PC-3 (cell line): ENCODE data around the gene DYTN. TPM values are rescaled to one million over a fixed set of nuclear protein-coding genes. Genes with fewer than 3 reads are reported as not detected.

ENCODE experiments used
- ATAC-seq: fragments of 200-7000 bp; cut with Tn5 transposase; 2 replicates; pipeline ENCODE4 v1.9.1; 2020; ENCODE audit warnings: mild to moderate bottlenecking, moderate library complexity
- BruUV-seq: library from RNA; stranded (reverse); fragments of 400-500 nt; replicated peaks from 2 replicates; lab custom pipeline; 2021; lab: Mats Ljungman, UMichigan
- CTCF ChIA-PET: fragments of 300-600 bp; sonication (Branson Sonifier 250); formaldehyde crosslinking; loops from one replicate; lab custom pipeline; 2022; ENCODE audit warnings: antibody characterized with exemption; lab: Charles Lee
- POLR2A ChIA-PET: fragments of 300-600 bp; sonication (Branson Sonifier 250); formaldehyde crosslinking; loops from one replicate; lab custom pipeline; 2022; ENCODE audit warnings: antibody characterized with exemption; ENCODE audit not compliant: unreplicated experiment; lab: Charles Lee
- DNase-seq: peaks from one replicate; pipeline ENCODE4 v3.0.0-alpha.2; 2015
- H2AFZ ChIP-seq: fragments of 300-600 bp; sonication (generic); 2 replicates; pipeline ENCODE4 v1.6.0; 2016; ENCODE audit warnings: antibody characterized with exemption, low read length
- H3F3A ChIP-seq: fragments of 300-600 bp; sonication (generic); one replicate; pipeline ENCODE4 v1.6.0; 2017; ENCODE audit warnings: antibody characterized with exemption, low read length, control low read depth, mild to moderate bottlenecking; ENCODE audit not compliant: unreplicated experiment
- H3K27ac ChIP-seq: fragments of 300-600 bp; sonication (generic); 2 replicates; pipeline ENCODE4 v1.5.1; 2016; ENCODE audit warnings: mild to moderate bottlenecking, low read length
- H3K27me3 ChIP-seq: fragments of 300-600 bp; sonication (generic); 2 replicates; pipeline ENCODE4 v1.6.1; 2016; ENCODE audit warnings: low read length, mixed read lengths
- H3K36me3 ChIP-seq: fragments of 300-600 bp; sonication (generic); 2 replicates; pipeline ENCODE4 v1.6.1; 2016; ENCODE audit warnings: low read depth, mixed run types, low read length, mixed read lengths
- H3K4me1 ChIP-seq: fragments of 300-600 bp; sonication (generic); 2 replicates; pipeline ENCODE4 v1.5.1; 2016; ENCODE audit warnings: low read length; ENCODE audit not compliant: insufficient read depth
- H3K4me2 ChIP-seq: fragments of 300-600 bp; sonication (generic); 2 replicates; pipeline ENCODE4 v1.6.0; 2016; ENCODE audit warnings: low read length
- H3K4me3 ChIP-seq: fragments of 300-600 bp; sonication (generic); 2 replicates; pipeline ENCODE4 v1.5.1; 2016; ENCODE audit warnings: mild to moderate bottlenecking, low read length, mixed read lengths
- H3K79me2 ChIP-seq: fragments of 300-600 bp; sonication (generic); 2 replicates; pipeline ENCODE4 v1.6.1; 2017; ENCODE audit warnings: low read length, mixed read lengths
- H3K9ac ChIP-seq: fragments of 300-600 bp; sonication (generic); 2 replicates; pipeline ENCODE4 v1.6.0; 2016; ENCODE audit warnings: mild to moderate bottlenecking, low read length
- H3K9me2 ChIP-seq: fragments of 300-600 bp; sonication (generic); replicated peaks from 2 replicates; pipeline ENCODE4 v1.6.1; 2016; ENCODE audit warnings: mixed run types, low read length, mixed read lengths
- H3K9me3 ChIP-seq: fragments of 300-600 bp; sonication (generic); 2 replicates; pipeline ENCODE4 v1.6.1; 2016; ENCODE audit warnings: low read length, mixed read lengths
- H4K20me1 ChIP-seq: fragments of 300-600 bp; sonication (generic); 2 replicates; pipeline ENCODE4 v1.6.1; 2016; ENCODE audit warnings: low read length, mixed read lengths
- CTCF ChIP-seq: fragments of 300-600 bp; sonication (generic); conservative IDR thresholded peaks from 2 replicates; pipeline ENCODE4 v1.5.1; 2017; ENCODE audit warnings: antibody characterized with exemption, low read depth, mild to moderate bottlenecking, low read length
- EZH2 ChIP-seq: fragments of 300-600 bp; sonication (generic); IDR thresholded peaks from one replicate; pipeline ENCODE4 v1.6.1; 2017; ENCODE audit warnings: antibody characterized with exemption, mild to moderate bottlenecking, low read length; ENCODE audit not compliant: unreplicated experiment
- EZH2phosphoT487 ChIP-seq: fragments of 300-600 bp; sonication (generic); IDR thresholded peaks from 2 replicates; pipeline ENCODE4 v1.6.1; 2018; ENCODE audit warnings: mild to moderate bottlenecking, antibody characterized with exemption, low read length, borderline replicate concordance
- intact Hi-C: fragments of 100-400 bp; cut with micrococcal nuclease; formaldehyde crosslinking; loops from 2 replicates; pipeline ENCODE4 v1.9.0; 2023
- total RNA-seq: library from RNA; depleted of rRNA; stranded (reverse); fragments of >200 nt; gene quantifications from 2 replicates; pipeline ENCODE4 v1.2.3, GENCODE V29; 2014

DYTN gene
- total RNA-seq, 1 experiment from 2014 or later = not detected

- Histone ChIP-seq H2AFZ (no peak overlapping the region), H3K27ac (no peak overlapping the region), H3K4me3 (no peak overlapping the region), H3F3A (no peaks in the 10 kb centered on the region), H3K79me2 (no peaks in the 10 kb centered on the region), H3K9ac (no peak overlapping the region), H3K4me2 (no peak overlapping the region), H3K36me3 (no peaks in the 10 kb centered on the region), H3K4me1 (no peaks in the 10 kb centered on the region), H4K20me1 (no peaks in the 10 kb centered on the region), H3K9me2 (no peaks in the 10 kb centered on the region), H3K9me3 (no peaks in the 10 kb centered on the region), H3K27me3 (peaks cover 90% of the 10 kb centered on the region)
- intact Hi-C loops = no loop called here
- ChIA-PET POLR2A (no interaction called here), CTCF (no interaction called here)
- no peak for TF ChIP-seq CTCF
- TF ChIP-seq EZH2phosphoT487 = no peak
- no peak for TF ChIP-seq EZH2
- no TSS peak for BruUV-seq
- ATAC-seq (no peak), DNase-seq (no peak)
Measured at GRCh38 chr2:206708286-206708685, 9.9 kb downstream of the DYTN start.

GRCh38 chr2:206707164-206707701 lies 11.0 kb downstream of the DYTN start:
- no peak for TF ChIP-seq EZH2
- no peak for TF ChIP-seq CTCF
- no peak for TF ChIP-seq EZH2phosphoT487
- intact Hi-C loops = no loop called here
- Histone ChIP-seq H3K9ac (no peak overlapping the region), H3K4me3 (no peak overlapping the region), H3K79me2 (no peaks in the 10 kb centered on the region), H3K27ac (no peak overlapping the region), H3K4me2 (no peak overlapping the region), H3F3A (no peaks in the 10 kb centered on the region), H4K20me1 (no peaks in the 10 kb centered on the region), H3K27me3 (peaks cover 94% of the 10 kb centered on the region), H3K4me1 (no peaks in the 10 kb centered on the region), H3K9me3 (no peaks in the 10 kb centered on the region), H3K9me2 (no peaks in the 10 kb centered on the region), H3K36me3 (no peaks in the 10 kb centered on the region), H2AFZ (no peak overlapping the region)
- ChIA-PET CTCF (no interaction called here), POLR2A (interaction anchor here (0.5 kb wide), 1 partner anchor 495 kb away, joined by 3 read pairs; no protein-coding TSS in a partner anchor)
- DNase-seq (no peak), ATAC-seq (no peak)
- no TSS peak for BruUV-seq

- TF ChIP-seq EZH2 (no peak), EZH2phosphoT487 (no peak), CTCF (no peak)
- ATAC-seq (no peak), DNase-seq (no peak)
- Histone ChIP-seq H3K9me2 (no peaks in the 10 kb centered on the region), H3K4me2 (no peak overlapping the region), H3K27me3 (peaks cover 65% of the 10 kb centered on the region), H4K20me1 (no peaks in the 10 kb centered on the region), H3K4me1 (no peaks in the 10 kb centered on the region), H3K4me3 (no peak overlapping the region), H3F3A (no peaks in the 10 kb centered on the region), H3K27ac (no peak overlapping the region), H2AFZ (no peak overlapping the region), H3K9ac (no peak overlapping the region), H3K79me2 (no peaks in the 10 kb centered on the region), H3K36me3 (no peaks in the 10 kb centered on the region), H3K9me3 (no peaks in the 10 kb centered on the region)
- intact Hi-C loops = no loop called here
- no TSS peak for BruUV-seq
- ChIA-PET POLR2A (no interaction called here), CTCF (no interaction called here)
Measured at GRCh38 chr2:206701952-206702605, 16.1 kb downstream of the DYTN start.
